ENCODE data around the gene SLC25A53.

Gene SLC25A53, protein sequence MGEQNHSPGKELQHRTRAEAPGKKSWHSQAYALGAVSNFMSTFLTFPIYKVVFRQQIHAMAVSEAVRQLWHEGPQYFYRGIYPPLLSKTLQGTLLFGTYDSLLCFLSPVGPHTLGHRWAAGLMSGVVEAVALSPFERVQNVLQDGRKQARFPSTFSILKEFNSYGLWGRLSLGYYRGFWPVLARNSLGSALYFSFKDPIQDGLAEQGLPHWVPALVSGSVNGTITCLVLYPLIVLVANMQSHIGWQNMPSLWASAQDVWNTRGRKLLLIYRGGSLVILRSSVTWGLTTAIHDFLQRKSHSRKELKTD

GRCh38 chrX:104156630-104157529 lies at the start of gene SLC25A53:
SLC25A53 (minus strand) TSS chrX:104157009; CDS start chrX:104105257, 51,752 bp downstream.
- H3K9ac ChIP-seq, result peak within 1 kb of the TSS; percentile 71
- H3K4me1 ChIP-seq (ENCODE audit: low read depth, poor library complexity, severe bottlenecking), result peaks cover 4% of the 10 kb centered on the region
- peak within 1 kb of the TSS; percentile 62 for H2AFZ ChIP-seq (ENCODE audit: low read depth)
- peak within 1 kb of the TSS; percentile 85 for H3K27ac ChIP-seq
- no peaks in the 10 kb centered on the region for H4K20me1 ChIP-seq (ENCODE audit: insufficient read depth)
- H3K79me2 ChIP-seq (ENCODE audit: insufficient read depth, low read depth), result no peaks in the 10 kb centered on the region
- peak within 1 kb of the TSS; percentile 6 for H3K4me3 ChIP-seq (IDR thresholded peaks at IDR 0.05; ENCODE audit: insufficient read depth, low read depth, low read length)
- no peaks in the 10 kb centered on the region for H3K27me3 ChIP-seq (ENCODE audit: insufficient read depth, low read depth)
- peak within 1 kb of the TSS; percentile 92 for H3K4me2 ChIP-seq
- H3K36me3 ChIP-seq (ENCODE audit: insufficient read depth), result no peaks in the 10 kb centered on the region
- TF ChIP-seq, protein P1, sequence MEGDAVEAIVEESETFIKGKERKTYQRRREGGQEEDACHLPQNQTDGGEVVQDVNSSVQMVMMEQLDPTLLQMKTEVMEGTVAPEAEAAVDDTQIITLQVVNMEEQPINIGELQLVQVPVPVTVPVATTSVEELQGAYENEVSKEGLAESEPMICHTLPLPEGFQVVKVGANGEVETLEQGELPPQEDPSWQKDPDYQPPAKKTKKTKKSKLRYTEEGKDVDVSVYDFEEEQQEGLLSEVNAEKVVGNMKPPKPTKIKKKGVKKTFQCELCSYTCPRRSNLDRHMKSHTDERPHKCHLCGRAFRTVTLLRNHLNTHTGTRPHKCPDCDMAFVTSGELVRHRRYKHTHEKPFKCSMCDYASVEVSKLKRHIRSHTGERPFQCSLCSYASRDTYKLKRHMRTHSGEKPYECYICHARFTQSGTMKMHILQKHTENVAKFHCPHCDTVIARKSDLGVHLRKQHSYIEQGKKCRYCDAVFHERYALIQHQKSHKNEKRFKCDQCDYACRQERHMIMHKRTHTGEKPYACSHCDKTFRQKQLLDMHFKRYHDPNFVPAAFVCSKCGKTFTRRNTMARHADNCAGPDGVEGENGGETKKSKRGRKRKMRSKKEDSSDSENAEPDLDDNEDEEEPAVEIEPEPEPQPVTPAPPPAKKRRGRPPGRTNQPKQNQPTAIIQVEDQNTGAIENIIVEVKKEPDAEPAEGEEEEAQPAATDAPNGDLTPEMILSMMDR (conservative IDR thresholded peaks at IDR 0.05; ENCODE audit: low read depth, low read length), result no peak

DNA sequence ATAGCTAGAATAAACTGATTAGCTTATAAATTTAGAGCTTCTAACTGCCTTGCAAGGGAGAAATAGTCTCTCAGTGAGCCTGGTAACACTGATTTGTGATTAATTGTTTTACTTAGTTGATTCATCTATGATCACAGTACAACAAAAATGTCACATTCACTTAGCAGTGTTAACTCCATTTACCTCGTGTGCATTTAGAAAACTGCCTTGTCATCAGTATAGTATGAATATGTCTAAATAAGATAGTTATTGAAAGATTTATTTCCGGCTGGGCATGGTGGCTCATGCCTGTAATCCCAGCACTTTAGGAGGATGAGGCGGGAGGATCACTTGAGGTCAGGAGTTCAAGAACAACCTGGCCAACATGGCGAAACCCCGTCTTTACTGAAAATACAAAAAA lies 48.7 kb upstream of the SLC25A53 start:
- no peaks in the 10 kb centered on the region for H4K20me1 ChIP-seq (ENCODE audit: insufficient read depth)
- H3K27ac ChIP-seq, result no peak overlapping the region
- H3K4me3 ChIP-seq (IDR thresholded peaks at IDR 0.05; ENCODE audit: insufficient read depth, low read depth, low read length), result no peak overlapping the region
- no peaks in the 10 kb centered on the region for H3K27me3 ChIP-seq (ENCODE audit: insufficient read depth, low read depth)
- no peaks in the 10 kb centered on the region for H3K4me1 ChIP-seq (ENCODE audit: low read depth, poor library complexity, severe bottlenecking)
- no peaks in the 10 kb centered on the region for H3K36me3 ChIP-seq (ENCODE audit: insufficient read depth)
- no peaks in the 10 kb centered on the region for H3K79me2 ChIP-seq (ENCODE audit: insufficient read depth, low read depth)
- no peak overlapping the region for H3K9ac ChIP-seq
- H2AFZ ChIP-seq (ENCODE audit: low read depth), result no peak overlapping the region
- TF ChIP-seq, protein P1 (conservative IDR thresholded peaks at IDR 0.05; ENCODE audit: low read depth, low read length), result no peak
- no peak overlapping the region for H3K4me2 ChIP-seq

GRCh38 chrX:104195489-104196084 lies 38.8 kb upstream of the SLC25A53 start:
- no peak overlapping the region for H2AFZ ChIP-seq (ENCODE audit: low read depth)
- no peaks in the 10 kb centered on the region for H3K79me2 ChIP-seq (ENCODE audit: insufficient read depth, low read depth)
- H3K4me3 ChIP-seq (IDR thresholded peaks at IDR 0.05; ENCODE audit: insufficient read depth, low read depth, low read length), result no peak overlapping the region
- H4K20me1 ChIP-seq (ENCODE audit: insufficient read depth), result no peaks in the 10 kb centered on the region
- TF ChIP-seq, protein P1 (conservative IDR thresholded peaks at IDR 0.05; ENCODE audit: low read depth, low read length), result peak; percentile 55
- no peaks in the 10 kb centered on the region for H3K36me3 ChIP-seq (ENCODE audit: insufficient read depth)
- H3K27ac ChIP-seq, result no peak overlapping the region
- H3K4me1 ChIP-seq (ENCODE audit: low read depth, poor library complexity, severe bottlenecking), result peaks cover 19% of the 10 kb centered on the region
- H3K4me2 ChIP-seq, result no peak overlapping the region
- H3K27me3 ChIP-seq (ENCODE audit: insufficient read depth, low read depth), result no peaks in the 10 kb centered on the region
- no peak overlapping the region for H3K9ac ChIP-seq

GRCh38 chrX:104195013-104195412 lies 38.2 kb upstream of the SLC25A53 start:
- Histone ChIP-seq H3K27me3 (ENCODE audit: insufficient read depth, low read depth) (no peaks in the 10 kb centered on the region), H3K4me3 (IDR thresholded peaks at IDR 0.05; ENCODE audit: insufficient read depth, low read depth, low read length) (no peak overlapping the region), H3K9ac (no peak overlapping the region), H4K20me1 (ENCODE audit: insufficient read depth) (no peaks in the 10 kb centered on the region), H3K4me2 (no peak overlapping the region), H2AFZ (ENCODE audit: low read depth) (no peak overlapping the region), H3K36me3 (ENCODE audit: insufficient read depth) (no peaks in the 10 kb centered on the region), H3K79me2 (ENCODE audit: insufficient read depth, low read depth) (no peaks in the 10 kb centered on the region), H3K27ac (no peak overlapping the region), H3K4me1 (ENCODE audit: low read depth, poor library complexity, severe bottlenecking) (peaks cover 19% of the 10 kb centered on the region)
- TF ChIP-seq, protein P1 (conservative IDR thresholded peaks at IDR 0.05; ENCODE audit: low read depth, low read length), result no peak
